Heart left ventricle (tissue), 16 donors: ENCODE measurements around the gene MRPL49. TPM values are rescaled to one million over a fixed set of nuclear protein-coding genes. Genes with fewer than 3 reads are reported as not detected.
"Not testable (repeated sequence)": the region's sequence is repeated elsewhere in the genome, so short reads cannot be mapped to it uniquely, and the experiment has no call there.

Source experiments
- ATAC-seq, 4 donors: fragments of 200-7000 bp; cut with Tn5 transposase; one replicate each; pipeline ENCODE4 v1.9.1; 2020 to 2022; ENCODE audit warnings: moderate library complexity in 4 of 4, mild to moderate bottlenecking in 3 of 4, moderate number of reproducible peaks in 1 of 4
- DNase-seq, 5 donors: peaks; one replicate each; pipeline ENCODE4 v3.0.0-alpha.2; 2020
- H3K27ac ChIP-seq, 12 donors: fragments of 200-600 bp; sonication (generic) in 4 of 12; one replicate each; pipeline versions ENCODE4 v1.5.0 to v1.8.0; 2016 to 2022; ENCODE audit warnings: mild to moderate bottlenecking in 2 of 12
- H3K27me3 ChIP-seq, 9 donors: fragments of 200-600 bp; sonication (generic) in 2 of 9; one replicate each; pipeline versions ENCODE4 v1.5.1 to v1.8.0; 2016 to 2022; ENCODE audit warnings: mild to moderate bottlenecking in 3 of 9
- H3K36me3 ChIP-seq, 9 donors: fragments of 200-600 bp; sonication (generic) in 2 of 9; one replicate each; pipeline versions ENCODE4 v1.5.0 to v1.8.0; 2018 to 2022; ENCODE audit warnings: mild to moderate bottlenecking in 2 of 9
- H3K4me1 ChIP-seq, 12 donors: fragments of 200-600 bp; sonication (generic) in 4 of 12; one replicate each; pipeline versions ENCODE4 v1.5.0 to v1.8.0; 2016 to 2022; ENCODE audit warnings: mild to moderate bottlenecking in 3 of 12
- H3K4me3 ChIP-seq, 12 donors: fragments of 200-600 bp; sonication (generic) in 4 of 12; one replicate each; pipeline versions ENCODE4 v1.5.0 to v1.8.0; 2017 to 2022; ENCODE audit warnings: mild to moderate bottlenecking in 9 of 12, moderate library complexity in 4 of 12
- H3K9me3 ChIP-seq, 12 donors: fragments of 200-600 bp; sonication (generic) in 4 of 12; one replicate each; pipeline versions ENCODE4 v1.5.0 to v1.8.0; 2016 to 2022; ENCODE audit warnings: mild to moderate bottlenecking in 1 of 12
- CTCF ChIP-seq, 12 donors: fragments of 200-600 bp; sonication (generic) in 4 of 12; IDR thresholded peaks; one replicate each; pipeline versions ENCODE4 v1.5.0 to v1.8.0; 2018 to 2022; ENCODE audit warnings: antibody characterized with exemption in 12 of 12, mild to moderate bottlenecking in 5 of 12
- POLR2A ChIP-seq, 2 donors: fragments of 450-650 bp; IDR thresholded peaks; one replicate each; pipeline ENCODE4 v1.6.1; 2017; ENCODE audit warnings: antibody characterized with exemption in 2 of 2, mild to moderate bottlenecking in 2 of 2, moderate library complexity in 2 of 2
- WGBS, 4 donors: extraction: QIAGEN DNeasy Blood & Tissue Kit in 2 of 4; methylation state at CpG; one replicate each; pipeline versions ENCODE4 v1.1.5 to v1.1.7; 2013 to 2018; 5-methylcytosine and 5-hydroxymethylcytosine counted together
- intact Hi-C, 10 donors: fragments of 100-400 bp; cut with DNase I; formaldehyde crosslinking; loops; one replicate each; pipeline versions ENCODE4 v1.11.1 to v1.14.2; 2022
- polyA plus RNA-seq, 2 donors: library from polyadenylated mRNA; stranded (reverse); fragments of 200-250 nt; gene quantifications; one replicate each; pipeline ENCODE4 v1.2.3, GENCODE V29; 2013
- total RNA-seq, 9 donors: library from RNA; depleted of rRNA in 2 of 9; stranded (reverse); fragments of >200 nt in 2 of 9; fragmentation: NEBNext Ultra II Directional in 3 of 9; extraction: Animal tissue kit (Norgen Biotek cat#: 25700) in 3 of 9; gene quantifications; one replicate each; pipeline versions ENCODE4 v1.1.0 to v1.2.4, GENCODE V29; 2016 to 2023
- donor health status: ischemic (EF 13 %, LVEDD 7.1; RV severe dilation, severe dysfunction).
- donor health status: healthy with polysubstance abuse.
- donor health status: DM: no; HTN: yes; CAD: no.
- donor health status: DM: no; HTN: no; CAD: no.
- donor health status: ischemic (EF 25% LVEDD 6.9; RV normal size, moderate dysfunction).
- donor health status: ischemic (EF 25% LVEDD 5.7; RV mildly dilated, moderate dysfunction).
- donor health status: healthy.
- donor health status: DM: yes; HTN: yes; CAD: no.
- donor health status: ischemic (EF 35%, LVEDD 5.7; RV mildly dilated, moderate dysfunction).
- donor health status: nonischemic (EF 11% LVEDD 7.7; RV severe dilation, severe dysfunction).
- donor health status: DM: yes; HTN: yes; CAD: no.
- donor health status: PGD.
- donor health status: ischemic (EF 29% LVEDD 5.4; RV normal size, mild dysfunction).
- donor health status: nonischemic (EF 23%, LVEDD 6.1; RV moderate dilation, normal function).

The MRPL49 gene
- total and polyA plus RNA-seq, 11 donors = 13.7 to 66.6 (median 42.1) TPM

- 79 to 92% (median 88%) methylated on average over 5 of the region's 5 CpGs for WGBS, 4 donors
- no peak overlapping the region for H3K27ac ChIP-seq
These were observed 26.5 kb downstream of the MRPL49 start for GRCh38 chr11:65148657-65149056.

GRCh38 chr11:65150131-65150508 lies 28.0 kb downstream of the MRPL49 start:
- DNase-seq, H3K9me3 ChIP-seq, intact Hi-C loops, H3K36me3 ChIP-seq, H3K27me3 ChIP-seq, ATAC-seq: not testable (repeated sequence)
- H3K27ac ChIP-seq = peak overlapping the region in 11 of 12 donors; percentile 39 to 80 (median 69)
- WGBS, 4 donors = 76 to 87% (median 83%) methylated on average over 10 of the region's 10 CpGs
- H3K4me3 ChIP-seq = peak overlapping the region in 1 of 12 donors; percentile 3
- peaks cover 0 to 33% (median 10%) of the 10 kb centered on the region in 12 donors for H3K4me1 ChIP-seq

More at GRCh38 chr11:65148657-65149056, 26.5 kb downstream of the MRPL49 start:
- TF ChIP-seq POLR2A (IDR thresholded peaks at IDR 0.05) (no peak), CTCF (IDR thresholded peaks at IDR 0.05) (no peak)
- peaks cover 0 to 6% (median 0%) of the 10 kb centered on the region in 12 donors for H3K9me3 ChIP-seq
- peaks cover 0 to 33% (median 10%) of the 10 kb centered on the region in 12 donors for H3K4me1 ChIP-seq
- no peak overlapping the region for H3K4me3 ChIP-seq
- intact Hi-C loops = no loop called here
- H3K36me3 ChIP-seq = no peaks in the 10 kb centered on the region
- no peak for ATAC-seq
- DNase-seq = no peak
- H3K27me3 ChIP-seq = no peaks in the 10 kb centered on the region

- no peaks in the 10 kb centered on the region for H3K27me3 ChIP-seq
- 29 to 36% (median 32%) methylated on average over 10 to 12 of the region's 12 CpGs for whole genome bisulfite sequencing, 4 donors
- peak overlapping the region in 2 of 12 donors; percentile 3 to 21 for H3K4me3 ChIP-seq
These were observed 28.6 kb downstream of the MRPL49 start for GRCh38 chr11:65150509-65151299.

GRCh38 chr11:65151331-65151899 lies 29.3 kb downstream of the MRPL49 start:
- WGBS, 4 donors = 74 to 86% (median 78%) methylated on average over 3 of the region's 3 CpGs
- intact Hi-C loops = no loop called here
- TF ChIP-seq CTCF (IDR thresholded peaks at IDR 0.05) (no peak), POLR2A (IDR thresholded peaks at IDR 0.05) (no peak)

More at GRCh38 chr11:65150509-65151299, 28.6 kb downstream of the MRPL49 start:
- intact Hi-C loops = no loop called here
- peaks cover 0 to 6% (median 0%) of the 10 kb centered on the region in 12 donors for H3K9me3 ChIP-seq
- peak overlapping the region in 11 of 12 donors; percentile 39 to 80 (median 69) for H3K27ac ChIP-seq
- peak; percentile 74 to 92 (median 89) for DNase-seq
- H3K4me1 ChIP-seq = peaks cover 0 to 33% (median 10%) of the 10 kb centered on the region in 12 donors
- no peak for TF ChIP-seq POLR2A (IDR thresholded peaks at IDR 0.05)
- no peak for TF ChIP-seq CTCF (IDR thresholded peaks at IDR 0.05)
- H3K36me3 ChIP-seq = no peaks in the 10 kb centered on the region
- peak; percentile 89 to 96 (median 95) for ATAC-seq

More at GRCh38 chr11:65151331-65151899, 29.3 kb downstream of the MRPL49 start:
- Histone ChIP-seq H3K4me3 (no peak overlapping the region), H3K4me1 (peaks cover 0 to 33% (median 10%) of the 10 kb centered on the region in 12 donors), H3K27ac (peak overlapping the region in 11 of 12 donors; percentile 39 to 80 (median 69)), H3K9me3 (peaks cover 0 to 6% (median 0%) of the 10 kb centered on the region in 12 donors), H3K27me3 (no peaks in the 10 kb centered on the region), H3K36me3 (no peaks in the 10 kb centered on the region)
- ATAC-seq = no peak
- no peak for DNase-seq
